ENCODE data around the gene OGG1. TPM values are rescaled to one million over a fixed set of nuclear protein-coding genes. Genes with fewer than 3 reads are reported as not detected.
A peak's percentile ranks its signal among the peaks of the same experiment; 100 is the strongest.

OGG1 gene
- total RNA-seq, 5 donors from 2014 or later (not counting 1 experiment from before 2014, with no cell fraction given) = 18.3 to 41.3 (median 38.1) TPM

DNA sequence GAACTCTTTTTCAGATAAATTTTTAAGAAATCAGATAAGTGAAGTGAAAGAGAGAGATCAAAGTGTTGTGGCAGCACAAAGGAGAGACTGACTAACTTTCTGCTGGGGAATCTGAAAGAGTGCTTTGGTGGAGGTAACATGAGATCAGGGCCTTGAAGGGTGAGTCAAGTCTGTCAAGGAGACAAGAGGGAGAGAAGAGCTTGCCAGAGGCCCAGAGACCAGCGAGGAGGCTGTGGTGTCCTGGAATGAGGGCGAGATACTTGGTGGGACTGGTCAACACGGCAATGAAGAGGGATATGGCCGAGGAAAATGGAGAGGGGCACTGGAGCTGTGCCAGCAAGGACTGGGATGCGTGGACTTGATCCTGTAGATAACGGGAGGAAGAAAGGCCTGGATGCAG lies 38.0 kb downstream of the OGG1 start:
- Histone ChIP-seq H3K4me1 (ENCODE audit: control insufficient read depth in 1 of 2, extremely low read depth in 1 of 2, insufficient read depth in 2 of 2, low read length in 2 of 2) (peaks cover 20 to 35% of the 10 kb centered on the region in 2 experiments), H3K9me3 (no peaks in the 10 kb centered on the region), H3K4me3 (ENCODE audit: control insufficient read depth in 1 of 2, extremely low read depth in 1 of 2, low read length in 1 of 2) (no peak overlapping the region), H3K36me3 (ENCODE audit: control insufficient read depth in 2 of 2, extremely low read depth in 1 of 2, insufficient read depth in 1 of 2, low read length in 1 of 2) (peaks cover 3 to 66% of the 10 kb centered on the region in 2 donors), H3K27me3 (replicated peaks in 1 of 2; ENCODE audit: control insufficient read depth in 2 of 2, extremely low read depth in 1 of 2, insufficient read depth in 2 of 2, low read length in 1 of 2) (no peaks in the 10 kb centered on the region), H3K27ac (ENCODE audit: low read length) (peak overlapping the region; percentile 1)
- peak overlapping the region; percentile 39 to 65 for H3K27ac Mint-ChIP-seq
- H3K4me3 Mint-ChIP-seq = no peak overlapping the region
- H3K9me3 Mint-ChIP-seq = no peaks in the 10 kb centered on the region
- no peaks in the 10 kb centered on the region for H3K27me3 Mint-ChIP-seq
- ChIA-PET POLR2A (interaction anchor here in 1 of 2 donors (0.7 kb wide), 1 partner anchor 22 kb away, joined by 3 read pairs; no protein-coding TSS in a partner anchor), CTCF (no interaction called here)
- DNase-seq = no peak
- ATAC-seq (replicated peaks in 1 of 4) = no peak
- 76% methylated on average over 5 of the region's 6 CpGs for WGBS (ENCODE audit: insufficient coverage)
- H3K36me3 Mint-ChIP-seq = peaks cover 45% of the 10 kb centered on the region
- H3K4me1 Mint-ChIP-seq = peaks cover 43 to 44% (median 43%) of the 10 kb centered on the region in 3 donors

DNA sequence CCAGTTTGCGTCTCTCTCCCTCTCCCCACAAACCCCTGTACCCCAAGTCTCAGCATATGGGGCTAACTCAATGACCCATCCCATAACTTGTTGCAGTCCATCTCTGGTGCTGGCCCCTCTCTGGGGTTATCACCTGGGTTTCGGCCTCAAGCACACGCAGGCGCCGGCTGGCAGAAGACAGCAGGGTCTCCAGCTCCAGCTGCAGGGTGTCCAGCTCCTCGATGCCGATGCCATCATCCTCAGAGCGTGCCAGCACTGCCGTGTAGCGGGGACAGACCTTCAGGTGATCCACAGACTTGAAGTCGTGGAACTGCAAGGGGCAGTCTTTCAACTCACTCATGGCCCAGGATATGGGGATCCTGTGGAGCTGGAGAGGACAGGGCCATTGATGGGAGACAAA lies 41.4 kb downstream of the OGG1 start:
- H3K4me3 ChIP-seq (ENCODE audit: control insufficient read depth in 1 of 2, extremely low read depth in 1 of 2, low read length in 1 of 2) = no peak overlapping the region
- Mint-ChIP-seq H3K36me3 (peaks cover 40% of the 10 kb centered on the region), H3K27ac (peak overlapping the region; percentile 57 to 100), H3K9me3 (no peaks in the 10 kb centered on the region), H3K4me1 (peaks cover 65 to 68% (median 66%) of the 10 kb centered on the region in 3 donors), H3K27me3 (no peaks in the 10 kb centered on the region), H3K4me3 (peak overlapping the region in 2 of 3 donors; percentile 51 to 95)
- H3K27me3 ChIP-seq (replicated peaks in 1 of 2; ENCODE audit: control insufficient read depth in 2 of 2, extremely low read depth in 1 of 2, insufficient read depth in 2 of 2, low read length in 1 of 2) = no peaks in the 10 kb centered on the region
- DNase-seq = no peak
- peaks cover 31 to 60% of the 10 kb centered on the region in 2 experiments for H3K4me1 ChIP-seq (ENCODE audit: control insufficient read depth in 1 of 2, extremely low read depth in 1 of 2, insufficient read depth in 2 of 2, low read length in 2 of 2)
- ChIA-PET CTCF (no interaction called here), POLR2A (interaction anchor here in 1 of 2 donors (0.6 kb wide), 1 partner anchor 461 kb away, joined by 10 read pairs; no protein-coding TSS in a partner anchor)
- H3K9me3 ChIP-seq = no peaks in the 10 kb centered on the region
- 100% methylated on average over 10 of the region's 11 CpGs for WGBS (ENCODE audit: insufficient coverage)
- H3K36me3 ChIP-seq (ENCODE audit: control insufficient read depth in 2 of 2, extremely low read depth in 1 of 2, insufficient read depth in 1 of 2, low read length in 1 of 2) = peaks cover 3 to 52% of the 10 kb centered on the region in 2 donors
- H3K27ac ChIP-seq (ENCODE audit: low read length) = no peak overlapping the region
- no peak for ATAC-seq (replicated peaks in 1 of 4)

DNA sequence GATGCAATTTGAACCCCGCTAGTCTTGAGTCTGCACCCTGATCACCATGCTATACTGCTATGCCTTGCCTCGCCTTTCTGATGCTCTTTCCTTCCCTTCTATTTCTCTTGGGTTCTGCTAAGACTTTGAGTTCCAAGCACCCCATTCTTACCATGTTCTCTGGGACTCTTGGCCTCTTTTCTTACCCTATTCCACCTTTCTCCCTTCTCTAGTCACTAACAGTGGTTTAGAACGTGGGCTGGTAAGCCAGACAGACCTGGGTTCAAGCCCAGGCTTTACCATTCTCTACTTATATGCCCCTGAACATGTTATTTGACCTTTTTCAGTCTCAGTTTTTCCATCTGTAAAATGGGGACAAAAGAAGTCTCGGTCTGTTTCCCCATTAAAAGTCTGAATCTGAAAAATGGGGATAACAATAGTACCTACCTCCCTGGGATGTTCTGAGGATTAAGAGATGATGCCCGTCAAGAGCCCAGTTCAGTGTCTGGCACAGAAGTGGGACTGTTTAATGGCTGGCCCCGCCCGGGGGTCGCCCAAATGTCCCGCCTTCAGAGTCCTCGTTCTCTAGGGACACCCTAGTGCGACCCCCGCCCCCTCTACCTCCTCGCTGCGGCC lies 42.1 kb downstream of the OGG1 start:
- no peaks in the 10 kb centered on the region for H3K9me3 ChIP-seq
- POLR2A ChIA-PET = interaction anchor here (0.9 to 1.1 kb wide), 3 partner anchors 11 to 99 kb away, joined by 3 to 7 read pairs (median 4); partner anchors contain the start of gene JAGN1 (in 1 of the 2)
- WGBS (ENCODE audit: insufficient coverage) = 6% methylated on average over 12 of the region's 14 CpGs

DNA sequence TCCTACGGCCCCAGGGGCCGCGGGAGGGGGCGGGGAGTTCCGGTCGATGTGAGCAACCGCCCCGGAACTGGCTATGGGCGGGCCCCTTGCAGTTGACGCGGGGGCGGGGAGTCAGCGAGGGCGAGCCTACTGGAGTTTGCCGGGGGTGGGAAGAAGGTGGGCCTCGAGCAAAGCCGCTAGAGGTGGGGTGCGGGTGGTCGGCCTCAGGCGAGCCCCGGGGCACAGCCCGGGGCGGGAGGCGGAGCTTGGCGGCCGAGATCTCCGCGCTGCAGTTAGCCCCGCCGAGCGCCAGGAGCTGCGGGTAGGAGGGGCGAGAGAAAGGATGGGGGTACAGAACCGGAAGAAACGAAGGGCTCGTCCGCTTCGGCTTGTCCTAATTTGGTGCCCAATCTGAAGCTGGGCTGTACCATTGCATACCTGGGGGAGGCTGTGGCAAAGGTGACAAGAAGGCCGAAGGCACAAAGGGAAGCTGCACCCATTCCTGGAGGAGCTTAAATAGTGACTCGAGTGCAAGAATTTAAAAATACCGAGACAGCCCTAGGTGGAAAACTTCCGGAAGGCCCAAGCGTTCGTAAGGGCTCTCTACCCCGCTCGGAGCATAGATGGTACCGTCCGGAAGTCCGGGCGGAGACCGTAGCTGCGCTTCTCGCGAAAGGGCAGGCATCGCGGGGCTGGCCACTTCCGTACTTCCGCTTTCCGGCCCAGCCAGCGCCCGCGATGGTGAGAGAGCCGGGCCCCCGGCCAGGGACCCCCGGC lies 42.8 kb downstream of the OGG1 start, which contains the start of the genes ARPC4 and TADA3:
Gene ARPC4, plus strand, starts transcription at position 678 of the 756 bp plus-strand sequence. Its CDS starts 40 bp downstream, at position 718.
Gene TADA3, minus strand, starts transcription at position 69 of the 756 bp plus-strand sequence. CDS start 1,007 bp downstream, outside the sequence.
- POLR2A ChIA-PET = interaction anchor here (0.5 to 1.1 kb wide), 7 partner anchors 11 to 112 kb away, joined by 3 to 10 read pairs (median 4); partner anchors contain the start of genes JAGN1 (in 1 of the 2) and OGG1 (in 1 of the 2)
- DNase-seq (peak; percentile 78 to 95 (median 89)), ATAC-seq (replicated peaks in 1 of 4) (peak; percentile 84 to 89 (median 86))
- H3K9me3 ChIP-seq = no peaks in the 10 kb centered on the region
- H3K27ac Mint-ChIP-seq = peak within 1 kb of the TSS; percentile 100
- H3K4me3 ChIP-seq (ENCODE audit: control insufficient read depth in 1 of 2, extremely low read depth in 1 of 2, low read length in 1 of 2) = peak within 1 kb of the TSS; percentile 82 to 92
- peaks cover 70 to 76% (median 73%) of the 10 kb centered on the region in 3 donors for H3K4me1 Mint-ChIP-seq
- no peaks in the 10 kb centered on the region for H3K27me3 ChIP-seq (replicated peaks in 1 of 2; ENCODE audit: control insufficient read depth in 2 of 2, extremely low read depth in 1 of 2, insufficient read depth in 2 of 2, low read length in 1 of 2)
- H3K4me1 ChIP-seq (ENCODE audit: control insufficient read depth in 1 of 2, extremely low read depth in 1 of 2, insufficient read depth in 2 of 2, low read length in 2 of 2) = peaks cover 29 to 57% of the 10 kb centered on the region in 2 experiments
- 0% methylated on average over 63 of the region's 65 CpGs for WGBS (ENCODE audit: insufficient coverage)
- H3K36me3 ChIP-seq (ENCODE audit: control insufficient read depth in 2 of 2, extremely low read depth in 1 of 2, insufficient read depth in 1 of 2, low read length in 1 of 2) = peaks cover 4 to 49% of the 10 kb centered on the region in 2 donors
- H3K27me3 Mint-ChIP-seq = no peaks in the 10 kb centered on the region
- no peaks in the 10 kb centered on the region for H3K9me3 Mint-ChIP-seq
- CTCF ChIA-PET = interaction anchor here (0.5 to 1.4 kb wide), 12 partner anchors 8 to 471 kb away, joined by 3 to 9 read pairs (median 3); partner anchors contain the start of gene MTMR14 (in 1 of the 2)
- H3K27ac ChIP-seq (ENCODE audit: low read length) = peak within 1 kb of the TSS; percentile 87
- H3K4me3 Mint-ChIP-seq = peak within 1 kb of the TSS; percentile 95 to 99 (median 96)
- H3K36me3 Mint-ChIP-seq = peaks cover 34% of the 10 kb centered on the region

More for the DNA sequence above, 42.1 kb downstream of the OGG1 start:
- H3K9me3 Mint-ChIP-seq = no peaks in the 10 kb centered on the region
- H3K27me3 Mint-ChIP-seq = no peaks in the 10 kb centered on the region
- peaks cover 33% of the 10 kb centered on the region for H3K36me3 Mint-ChIP-seq
- H3K27ac Mint-ChIP-seq = peak overlapping the region; percentile 100
- CTCF ChIA-PET = interaction anchor here in 1 of 2 donors (1.1 kb wide), 2 partner anchors 16 to 100 kb away, joined by 3 read pairs; no protein-coding TSS in a partner anchor
- Histone ChIP-seq H3K27me3 (replicated peaks in 1 of 2; ENCODE audit: control insufficient read depth in 2 of 2, extremely low read depth in 1 of 2, insufficient read depth in 2 of 2, low read length in 1 of 2) (no peaks in the 10 kb centered on the region), H3K27ac (ENCODE audit: low read length) (peak overlapping the region; percentile 87), H3K4me3 (ENCODE audit: control insufficient read depth in 1 of 2, extremely low read depth in 1 of 2, low read length in 1 of 2) (peak overlapping the region; percentile 82 to 92), H3K36me3 (ENCODE audit: control insufficient read depth in 2 of 2, extremely low read depth in 1 of 2, insufficient read depth in 1 of 2, low read length in 1 of 2) (peaks cover 3 to 49% of the 10 kb centered on the region in 2 donors), H3K4me1 (ENCODE audit: control insufficient read depth in 1 of 2, extremely low read depth in 1 of 2, insufficient read depth in 2 of 2, low read length in 2 of 2) (peaks cover 30 to 64% of the 10 kb centered on the region in 2 experiments)
- no peak for DNase-seq
- peaks cover 69 to 75% (median 71%) of the 10 kb centered on the region in 3 donors for H3K4me1 Mint-ChIP-seq
- H3K4me3 Mint-ChIP-seq = peak overlapping the region; percentile 95 to 99 (median 96)
- no peak for ATAC-seq (replicated peaks in 1 of 4)

DNA sequence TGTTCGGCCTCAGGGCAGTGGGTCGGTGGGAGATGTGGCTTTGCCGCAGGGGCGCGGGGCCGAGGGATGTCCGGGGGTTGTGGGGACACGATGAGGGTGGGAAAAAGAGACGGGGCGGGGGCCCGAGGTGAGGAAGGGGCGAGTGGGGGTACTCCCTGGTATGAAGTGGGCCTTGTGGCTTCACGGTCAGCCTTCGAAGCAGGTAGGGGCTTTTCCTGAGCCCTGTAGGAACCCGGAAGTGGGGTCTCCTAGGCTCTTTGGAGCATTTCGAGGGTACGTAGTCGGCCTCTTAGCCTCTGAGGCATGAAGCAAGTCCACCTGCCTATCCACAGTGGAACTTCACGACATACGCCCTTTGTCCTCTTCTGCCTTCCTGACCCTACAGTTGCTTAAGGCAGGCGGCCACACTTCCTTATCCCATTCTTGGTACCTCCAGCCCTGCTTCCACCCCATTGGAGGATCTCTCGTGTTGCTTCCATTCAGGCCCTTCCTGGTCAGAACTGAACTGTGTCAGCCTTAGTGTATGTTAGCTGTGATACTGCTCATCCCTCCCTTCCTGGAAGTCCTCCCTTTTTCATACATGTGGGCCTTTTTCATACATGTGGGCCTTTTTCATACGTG lies 43.5 kb downstream of the OGG1 start:
- peak overlapping the region; percentile 87 for H3K27ac ChIP-seq (ENCODE audit: low read length)
- ChIA-PET CTCF (interaction anchor here (0.6 to 1.4 kb wide), 10 partner anchors 15 to 470 kb away, joined by 3 to 9 read pairs (median 3); partner anchors contain the start of gene MTMR14 (in 1 of the 2)), POLR2A (interaction anchor here (0.5 to 1.1 kb wide), 7 partner anchors 10 to 111 kb away, joined by 3 to 10 read pairs (median 4); partner anchors contain the start of genes JAGN1 (in 1 of the 2) and OGG1 (in 1 of the 2))
- H3K9me3 ChIP-seq = no peaks in the 10 kb centered on the region
- peaks cover 71 to 79% (median 74%) of the 10 kb centered on the region in 3 donors for H3K4me1 Mint-ChIP-seq
- peaks cover 26 to 54% of the 10 kb centered on the region in 2 experiments for H3K4me1 ChIP-seq (ENCODE audit: control insufficient read depth in 1 of 2, extremely low read depth in 1 of 2, insufficient read depth in 2 of 2, low read length in 2 of 2)
- peak in 4 of 35 experiments; percentile 13 to 52 (median 20) for DNase-seq
- peaks cover 6 to 50% of the 10 kb centered on the region in 2 donors for H3K36me3 ChIP-seq (ENCODE audit: control insufficient read depth in 2 of 2, extremely low read depth in 1 of 2, insufficient read depth in 1 of 2, low read length in 1 of 2)
- ATAC-seq (replicated peaks in 1 of 4) = no peak
- H3K4me3 ChIP-seq (ENCODE audit: control insufficient read depth in 1 of 2, extremely low read depth in 1 of 2, low read length in 1 of 2) = peak overlapping the region; percentile 82 to 92
- no peaks in the 10 kb centered on the region for H3K27me3 ChIP-seq (replicated peaks in 1 of 2; ENCODE audit: control insufficient read depth in 2 of 2, extremely low read depth in 1 of 2, insufficient read depth in 2 of 2, low read length in 1 of 2)
- H3K27me3 Mint-ChIP-seq = no peaks in the 10 kb centered on the region
- whole genome bisulfite sequencing (ENCODE audit: insufficient coverage) = 1% methylated on average over 19 of the region's 23 CpGs
- H3K36me3 Mint-ChIP-seq = peaks cover 35% of the 10 kb centered on the region
- peak overlapping the region; percentile 95 to 99 (median 96) for H3K4me3 Mint-ChIP-seq
- no peaks in the 10 kb centered on the region for H3K9me3 Mint-ChIP-seq
- H3K27ac Mint-ChIP-seq = peak overlapping the region; percentile 100

Measured in T-cell (primary cell).